Measurements from ENCODE around the gene SETD3. TPM values are rescaled to one million over a fixed set of nuclear protein-coding genes. Genes with fewer than 3 reads are reported as not detected.

The SETD3 gene
- total RNA-seq, 5 donors from 2014 or later (not counting 1 experiment from before 2014, with no cell fraction given), result 47.7 to 64.6 (median 52.4) TPM

DNA sequence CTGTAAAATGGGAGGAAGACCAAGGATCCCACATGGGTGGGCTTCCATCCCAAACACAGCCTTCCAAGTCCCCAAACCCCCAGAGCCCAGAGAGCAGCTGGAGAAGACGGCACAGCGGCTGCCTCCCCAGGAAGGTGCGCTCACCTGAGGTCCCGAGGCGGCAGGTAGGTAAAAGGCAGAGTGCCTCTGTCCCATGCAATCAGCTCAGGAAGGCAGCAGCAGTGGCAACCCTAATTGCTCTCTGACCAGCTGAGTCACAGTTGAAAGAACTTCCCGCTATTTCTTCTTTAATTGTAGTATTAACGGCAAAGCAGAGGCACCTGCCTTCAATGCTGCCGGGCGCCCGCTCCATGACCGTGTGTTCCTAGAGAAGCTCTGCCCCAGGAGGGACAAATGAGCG is 117.6 kb downstream of the SETD3 start:
- CTCF ChIA-PET, result no interaction called here

GRCh38 chr14:99361596-99362215 is 119.0 kb downstream of the SETD3 start:
- H3K36me3 Mint-ChIP-seq, result no peaks in the 10 kb centered on the region
- Histone ChIP-seq H3K27ac (ENCODE audit: low read length) (no peak overlapping the region), H3K9me3 (no peaks in the 10 kb centered on the region), H3K27me3 (replicated peaks in 1 of 2; ENCODE audit: control insufficient read depth in 2 of 2, extremely low read depth in 1 of 2, insufficient read depth in 2 of 2, low read length in 1 of 2) (peaks cover 0 to 14% of the 10 kb centered on the region in 2 experiments), H3K4me1 (ENCODE audit: control insufficient read depth in 1 of 2, extremely low read depth in 1 of 2, insufficient read depth in 2 of 2, low read length in 2 of 2) (no peaks in the 10 kb centered on the region), H3K4me3 (ENCODE audit: control insufficient read depth in 1 of 2, extremely low read depth in 1 of 2, low read length in 1 of 2) (no peak overlapping the region), H3K36me3 (ENCODE audit: control insufficient read depth in 2 of 2, extremely low read depth in 1 of 2, insufficient read depth in 1 of 2, low read length in 1 of 2) (no peaks in the 10 kb centered on the region)
- H3K27ac Mint-ChIP-seq, result no peak overlapping the region
- no peaks in the 10 kb centered on the region for H3K9me3 Mint-ChIP-seq
- POLR2A ChIA-PET, result no interaction called here
- H3K4me3 Mint-ChIP-seq, result no peak overlapping the region
- ATAC-seq (replicated peaks in 1 of 4), result no peak
- H3K4me1 Mint-ChIP-seq, result no peaks in the 10 kb centered on the region
- no peaks in the 10 kb centered on the region for H3K27me3 Mint-ChIP-seq
- CTCF ChIA-PET, result interaction anchor here in 1 of 2 donors (0.5 kb wide), 1 partner anchor 14 kb away, joined by 8 read pairs; no protein-coding TSS in a partner anchor
- WGBS (ENCODE audit: insufficient coverage), result 89% methylated on average over 11 of the region's 21 CpGs
- DNase-seq, result no peak

More for the DNA sequence above, 117.6 kb downstream of the SETD3 start:
- no peaks in the 10 kb centered on the region for H3K36me3 ChIP-seq (ENCODE audit: control insufficient read depth in 2 of 2, extremely low read depth in 1 of 2, insufficient read depth in 1 of 2, low read length in 1 of 2)
- Mint-ChIP-seq H3K27me3 (no peaks in the 10 kb centered on the region), H3K36me3 (no peaks in the 10 kb centered on the region), H3K4me1 (no peaks in the 10 kb centered on the region), H3K9me3 (peaks cover 0 to 2% (median 0%) of the 10 kb centered on the region in 3 donors), H3K27ac (no peak overlapping the region), H3K4me3 (no peak overlapping the region)
- H3K4me1 ChIP-seq (ENCODE audit: control insufficient read depth in 1 of 2, extremely low read depth in 1 of 2, insufficient read depth in 2 of 2, low read length in 2 of 2), result no peaks in the 10 kb centered on the region
- H3K27ac ChIP-seq (ENCODE audit: low read length), result no peak overlapping the region
- peaks cover 0 to 5% of the 10 kb centered on the region in 2 experiments for H3K27me3 ChIP-seq (replicated peaks in 1 of 2; ENCODE audit: control insufficient read depth in 2 of 2, extremely low read depth in 1 of 2, insufficient read depth in 2 of 2, low read length in 1 of 2)
- no peak for DNase-seq
- H3K4me3 ChIP-seq (ENCODE audit: control insufficient read depth in 1 of 2, extremely low read depth in 1 of 2, low read length in 1 of 2), result no peak overlapping the region
- no peaks in the 10 kb centered on the region for H3K9me3 ChIP-seq
- 92% methylated on average over 12 of the region's 12 CpGs for WGBS (ENCODE audit: insufficient coverage)
- POLR2A ChIA-PET, result no interaction called here
- ATAC-seq (replicated peaks in 1 of 4), result no peak

GRCh38 chr14:99360774-99361595 is 119.7 kb downstream of the SETD3 start:
- H3K27ac Mint-ChIP-seq, result no peak overlapping the region
- Histone ChIP-seq H3K36me3 (ENCODE audit: control insufficient read depth in 2 of 2, extremely low read depth in 1 of 2, insufficient read depth in 1 of 2, low read length in 1 of 2) (no peaks in the 10 kb centered on the region), H3K27me3 (replicated peaks in 1 of 2; ENCODE audit: control insufficient read depth in 2 of 2, extremely low read depth in 1 of 2, insufficient read depth in 2 of 2, low read length in 1 of 2) (peaks cover 0 to 14% of the 10 kb centered on the region in 2 experiments), H3K27ac (ENCODE audit: low read length) (no peak overlapping the region), H3K4me1 (ENCODE audit: control insufficient read depth in 1 of 2, extremely low read depth in 1 of 2, insufficient read depth in 2 of 2, low read length in 2 of 2) (no peaks in the 10 kb centered on the region), H3K9me3 (no peaks in the 10 kb centered on the region), H3K4me3 (ENCODE audit: control insufficient read depth in 1 of 2, extremely low read depth in 1 of 2, low read length in 1 of 2) (no peak overlapping the region)
- ChIA-PET CTCF (no interaction called here), POLR2A (no interaction called here)
- DNase-seq (no peak), ATAC-seq (replicated peaks in 1 of 4) (no peak)
- 89% methylated on average over 24 of the region's 24 CpGs for WGBS (ENCODE audit: insufficient coverage)
- no peaks in the 10 kb centered on the region for H3K4me1 Mint-ChIP-seq
- H3K4me3 Mint-ChIP-seq, result no peak overlapping the region
- no peaks in the 10 kb centered on the region for H3K27me3 Mint-ChIP-seq
- no peaks in the 10 kb centered on the region for H3K9me3 Mint-ChIP-seq
- H3K36me3 Mint-ChIP-seq, result no peaks in the 10 kb centered on the region

- ChIA-PET POLR2A (no interaction called here), CTCF (no interaction called here)
- H3K9me3 Mint-ChIP-seq, result no peaks in the 10 kb centered on the region
Observed at GRCh38 chr14:99359906-99360305, 120.8 kb downstream of the SETD3 start.

GRCh38 chr14:99357916-99358390 is 122.7 kb downstream of the SETD3 start:
- CTCF ChIA-PET, result no interaction called here
- H3K4me1 ChIP-seq (ENCODE audit: control insufficient read depth in 1 of 2, extremely low read depth in 1 of 2, insufficient read depth in 2 of 2, low read length in 2 of 2), result no peaks in the 10 kb centered on the region
- no peaks in the 10 kb centered on the region for H3K4me1 Mint-ChIP-seq
- DNase-seq (no peak), ATAC-seq (replicated peaks in 1 of 4) (no peak)
- H3K27me3 ChIP-seq (replicated peaks in 1 of 2; ENCODE audit: control insufficient read depth in 2 of 2, extremely low read depth in 1 of 2, insufficient read depth in 2 of 2, low read length in 1 of 2), result peaks cover 0 to 25% of the 10 kb centered on the region in 2 experiments
- WGBS (ENCODE audit: insufficient coverage), result 71% methylated on average over 12 of the region's 12 CpGs
- H3K4me3 Mint-ChIP-seq, result no peak overlapping the region
- H3K9me3 Mint-ChIP-seq, result no peaks in the 10 kb centered on the region
- H3K9me3 ChIP-seq, result no peaks in the 10 kb centered on the region
- H3K27ac Mint-ChIP-seq, result no peak overlapping the region
- no peaks in the 10 kb centered on the region for H3K36me3 Mint-ChIP-seq
- H3K4me3 ChIP-seq (ENCODE audit: control insufficient read depth in 1 of 2, extremely low read depth in 1 of 2, low read length in 1 of 2), result no peak overlapping the region
- peaks cover 0 to 3% of the 10 kb centered on the region in 2 donors for H3K27me3 Mint-ChIP-seq
- no peaks in the 10 kb centered on the region for H3K36me3 ChIP-seq (ENCODE audit: control insufficient read depth in 2 of 2, extremely low read depth in 1 of 2, insufficient read depth in 1 of 2, low read length in 1 of 2)
- POLR2A ChIA-PET, result interaction anchor here in 1 of 2 donors (0.6 kb wide), 1 partner anchor 1466 kb away, joined by 6 read pairs; no protein-coding TSS in a partner anchor
- no peak overlapping the region for H3K27ac ChIP-seq (ENCODE audit: low read length)

More at GRCh38 chr14:99359906-99360305, 120.8 kb downstream of the SETD3 start:
- Mint-ChIP-seq H3K36me3 (no peaks in the 10 kb centered on the region), H3K27ac (no peak overlapping the region), H3K4me3 (no peak overlapping the region), H3K4me1 (no peaks in the 10 kb centered on the region), H3K27me3 (no peaks in the 10 kb centered on the region)
- no peak overlapping the region for H3K4me3 ChIP-seq (ENCODE audit: control insufficient read depth in 1 of 2, extremely low read depth in 1 of 2, low read length in 1 of 2)
- H3K4me1 ChIP-seq (ENCODE audit: control insufficient read depth in 1 of 2, extremely low read depth in 1 of 2, insufficient read depth in 2 of 2, low read length in 2 of 2), result no peaks in the 10 kb centered on the region
- ATAC-seq (replicated peaks in 1 of 4) (no peak), DNase-seq (no peak)
- no peaks in the 10 kb centered on the region for H3K9me3 ChIP-seq
- no peaks in the 10 kb centered on the region for H3K36me3 ChIP-seq (ENCODE audit: control insufficient read depth in 2 of 2, extremely low read depth in 1 of 2, insufficient read depth in 1 of 2, low read length in 1 of 2)
- no peak overlapping the region for H3K27ac ChIP-seq (ENCODE audit: low read length)
- peaks cover 0 to 17% of the 10 kb centered on the region in 2 experiments for H3K27me3 ChIP-seq (replicated peaks in 1 of 2; ENCODE audit: control insufficient read depth in 2 of 2, extremely low read depth in 1 of 2, insufficient read depth in 2 of 2, low read length in 1 of 2)
- no CpG with 5 or more reads among the region's 5 CpGs for WGBS (ENCODE audit: insufficient coverage)

DNA sequence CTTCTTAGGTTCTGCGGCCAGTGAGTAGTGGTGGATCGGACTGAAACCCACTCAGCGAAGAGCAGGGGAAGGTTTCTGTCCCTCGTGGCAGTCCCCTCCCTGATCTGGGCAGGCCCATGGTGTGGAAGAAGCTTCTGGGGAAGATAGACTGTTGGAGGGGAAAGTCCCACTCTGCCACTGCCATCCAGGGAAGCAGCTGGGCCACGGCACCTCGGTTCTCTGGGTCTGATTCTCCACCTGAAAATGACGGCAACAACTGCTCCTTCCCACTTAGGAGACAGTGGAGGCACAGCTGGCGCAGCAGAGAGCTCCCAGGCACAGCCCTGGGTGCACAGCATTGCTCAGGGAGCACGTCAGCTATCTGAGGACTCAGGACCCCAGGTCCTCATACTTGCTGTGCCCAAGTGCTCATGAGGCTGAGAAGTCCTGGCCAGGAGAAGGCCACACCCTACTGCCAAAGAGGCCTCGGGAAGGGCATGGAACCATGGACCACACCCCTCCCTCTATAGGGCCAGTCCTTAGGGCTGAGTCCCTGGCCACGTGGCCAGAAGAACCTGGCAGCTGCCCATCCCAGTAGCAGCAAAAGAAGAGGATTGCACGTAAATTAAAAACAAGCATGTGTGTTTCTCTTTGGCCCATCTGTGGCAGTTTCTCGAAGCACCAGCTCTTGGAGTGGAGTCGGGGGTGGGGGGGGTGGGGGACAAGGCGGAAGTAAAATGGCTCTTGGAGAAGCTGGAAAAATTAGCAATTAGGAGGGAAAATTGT is 123.3 kb downstream of the SETD3 start:
- CTCF ChIA-PET, result no interaction called here
- H3K27me3 Mint-ChIP-seq, result peaks cover 0 to 4% of the 10 kb centered on the region in 2 donors
- no peak overlapping the region for H3K27ac Mint-ChIP-seq
- no peaks in the 10 kb centered on the region for H3K4me1 ChIP-seq (ENCODE audit: control insufficient read depth in 1 of 2, extremely low read depth in 1 of 2, insufficient read depth in 2 of 2, low read length in 2 of 2)
- POLR2A ChIA-PET, result no interaction called here
- H3K4me1 Mint-ChIP-seq, result no peaks in the 10 kb centered on the region
- DNase-seq (no peak), ATAC-seq (replicated peaks in 1 of 4) (no peak)
- no peak overlapping the region for H3K27ac ChIP-seq (ENCODE audit: low read length)
- no peak overlapping the region for H3K4me3 ChIP-seq (ENCODE audit: control insufficient read depth in 1 of 2, extremely low read depth in 1 of 2, low read length in 1 of 2)
- no peaks in the 10 kb centered on the region for H3K9me3 ChIP-seq
- no peaks in the 10 kb centered on the region for H3K36me3 ChIP-seq (ENCODE audit: control insufficient read depth in 2 of 2, extremely low read depth in 1 of 2, insufficient read depth in 1 of 2, low read length in 1 of 2)
- peaks cover 0 to 29% of the 10 kb centered on the region in 2 experiments for H3K27me3 ChIP-seq (replicated peaks in 1 of 2; ENCODE audit: control insufficient read depth in 2 of 2, extremely low read depth in 1 of 2, insufficient read depth in 2 of 2, low read length in 1 of 2)
- H3K9me3 Mint-ChIP-seq, result no peaks in the 10 kb centered on the region
- no peak overlapping the region for H3K4me3 Mint-ChIP-seq
- no peaks in the 10 kb centered on the region for H3K36me3 Mint-ChIP-seq
- 76% methylated on average over 10 of the region's 15 CpGs for WGBS (ENCODE audit: insufficient coverage)
